Esophagus mucosa (tissue), 1 donor: Measurements from ENCODE around the gene CTPS1. TPM values are rescaled to one million over a fixed set of nuclear protein-coding genes. Genes with fewer than 3 reads are reported as not detected.

Source experiments
- ATAC-seq: fragments of 200-7000 bp; cut with Tn5 transposase; one replicate; pipeline ENCODE4 v1.9.1; 2020
- total RNA-seq: library from RNA; stranded (reverse); gene quantifications from one replicate; pipeline ENCODE4 v1.2.4, GENCODE V29; 2023
- donor health status: DM: yes; HTN: yes; CAD: no.

CTPS1 gene
- total RNA-seq, 1 donor from 2014 or later, result 24.0 TPM

GRCh38 chr1:41003640-41004220 is 24.2 kb downstream of the CTPS1 start:
- ATAC-seq, result peak; percentile 81

GRCh38 chr1:41005876-41006275 is 26.4 kb downstream of the CTPS1 start:
- ATAC-seq, result no peak

GRCh38 chr1:41006942-41007865 is 27.7 kb downstream of the CTPS1 start:
- peak; percentile 91 for ATAC-seq

- ATAC-seq, result no peak
Observed at GRCh38 chr1:41009466-41009865, 30.0 kb downstream of the CTPS1 start.

GRCh38 chr1:41010345-41010744 is 30.8 kb downstream of the CTPS1 start:
- no peak for ATAC-seq

- ATAC-seq, result no peak
Observed at GRCh38 chr1:41013024-41013423, 33.5 kb downstream of the CTPS1 start.

GRCh38 chr1:41013796-41014195 is 34.3 kb downstream of the CTPS1 start:
- ATAC-seq, result peak; percentile 23

GRCh38 chr1:41014871-41015270 is 35.4 kb downstream of the CTPS1 start:
- no peak for ATAC-seq

GRCh38 chr1:41015281-41015896 is 35.9 kb downstream of the CTPS1 start:
- ATAC-seq, result no peak

- ATAC-seq, result no peak
Observed at GRCh38 chr1:41015897-41016470, 36.5 kb downstream of the CTPS1 start.

GRCh38 chr1:41017141-41018017 is 37.9 kb downstream of the CTPS1 start:
- no peak for ATAC-seq

GRCh38 chr1:41018018-41018410 is 38.5 kb downstream of the CTPS1 start:
- ATAC-seq, result no peak

- ATAC-seq, result no peak
Observed at GRCh38 chr1:41019353-41019745, 39.9 kb downstream of the CTPS1 start.

GRCh38 chr1:41020109-41020576 is 40.6 kb downstream of the CTPS1 start:
- ATAC-seq, result no peak

GRCh38 chr1:41020654-41021053 is 41.2 kb downstream of the CTPS1 start:
- ATAC-seq, result peak; percentile 1

GRCh38 chr1:41021526-41022308 is 42.2 kb downstream of the CTPS1 start, which contains the start of gene SLFNL1:
Gene SLFNL1, minus strand, starts transcription at chr1:41021725. Its CDS starts 1,065 bp downstream, at chr1:41020660.
- ATAC-seq, result peak; percentile 9

- no peak for ATAC-seq
Observed at GRCh38 chr1:41022424-41022823, 42.9 kb downstream of the CTPS1 start.

GRCh38 chr1:41023279-41023990 is 43.9 kb downstream of the CTPS1 start:
- ATAC-seq, result no peak

- ATAC-seq, result no peak
Observed at GRCh38 chr1:41024953-41025352, 45.5 kb downstream of the CTPS1 start.
